ENCODE results near the gene BRSK2.

GRCh38 chr11:1482581-1483444 is 93.1 kb downstream of the BRSK2 start:
- TF ChIP-seq CTCF (IDR thresholded peaks at IDR 0.05; ENCODE audit: low read length) = no peak
- no peak for TF ChIP-seq EZH2 (optimal IDR thresholded peaks at IDR 0.05; ENCODE audit: low read depth, low read length)
